ENCODE measurements around the gene PTPRD.

DNA sequence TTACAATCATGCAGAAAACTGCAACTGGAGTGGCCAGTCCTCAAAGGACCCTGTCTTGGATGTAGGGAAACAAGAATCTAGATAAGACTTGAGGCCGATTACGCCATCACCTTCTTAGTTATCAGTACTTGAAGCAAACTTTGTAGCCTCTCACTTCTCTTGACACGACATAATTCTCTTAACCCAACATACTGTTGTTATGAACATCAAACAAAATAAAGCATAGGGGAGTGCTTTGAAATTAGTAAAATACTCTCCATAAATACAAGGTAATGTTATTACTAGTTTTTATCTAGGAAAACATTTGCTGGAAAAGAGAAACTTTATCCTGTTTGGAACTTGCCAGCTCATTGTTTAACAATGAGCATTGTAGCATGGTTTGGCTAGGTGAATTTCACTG lies 2238.3 kb downstream of the PTPRD start:
- TF ChIP-seq CTCF (IDR thresholded peaks at IDR 0.05), result no peak
- TF ChIP-seq POLR2AphosphoS5 (IDR thresholded peaks at IDR 0.05; ENCODE audit: low read depth, low read length), result no peak
- no peak for TF ChIP-seq SIN3A (IDR thresholded peaks at IDR 0.05; ENCODE audit: borderline replicate concordance, insufficient read depth, low read depth, low read length)
- TF ChIP-seq REST (IDR thresholded peaks at IDR 0.05; ENCODE audit: insufficient read depth in 1 of 2, low read depth in 2 of 2, low read length in 1 of 2), result no peak
